HFFc6 (cell line): Measurements from ENCODE around the gene TRAPPC1. TPM values are rescaled to one million over a fixed set of nuclear protein-coding genes. Genes with fewer than 3 reads are reported as not detected.

Experiments used
- DNase-seq: peaks from one replicate; pipeline ENCODE4 v3.0.0-alpha.2; 2018
- H3K27ac Mint-ChIP-seq: 2 replicates; pipeline ENCODE4 v1.8.0; 2020; ENCODE audit warnings: mild to moderate bottlenecking, mixed read lengths
- H3K27me3 Mint-ChIP-seq: 2 replicates; pipeline ENCODE4 v1.8.0; 2021; ENCODE audit warnings: mild to moderate bottlenecking, moderate library complexity, mixed read lengths; ENCODE audit not compliant: insufficient read depth
- H3K36me3 Mint-ChIP-seq: 2 replicates; pipeline ENCODE4 v1.8.0; 2021; ENCODE audit warnings: low read depth, mixed read lengths
- H3K4me1 Mint-ChIP-seq: 2 replicates; pipeline ENCODE4 v1.8.0; 2020; ENCODE audit warnings: low read depth, mixed read lengths
- H3K4me3 Mint-ChIP-seq: 2 replicates; pipeline ENCODE4 v1.8.0; 2020; ENCODE audit warnings: mild to moderate bottlenecking, moderate library complexity, mixed read lengths
- H3K9me3 Mint-ChIP-seq: 2 replicates; pipeline ENCODE4 v1.8.0; 2020; ENCODE audit warnings: mild to moderate bottlenecking, mixed read lengths
- total RNA-seq, 6 experiments: library from RNA; stranded (reverse); fragmentation: NEBNext Ultra II Directional; extraction: Animal tissue kit (Norgen Biotek cat#: 25700); gene quantifications; 2 replicates in 1 of 6; 3 replicates in 5 of 6; pipeline ENCODE4 v1.2.3, GENCODE V29; 2021
- TF ChIP-seq, protein P1 (sequence below): fragments of 200-600 bp; sonication (generic); IDR thresholded peaks from 2 replicates; pipeline ENCODE4 v1.5.0; 2021; ENCODE audit warnings: antibody characterized with exemption, mild to moderate bottlenecking

TRAPPC1 gene
- total RNA-seq, 6 experiments from 2014 or later: 244 to 309 (median 288) TPM

DNA sequence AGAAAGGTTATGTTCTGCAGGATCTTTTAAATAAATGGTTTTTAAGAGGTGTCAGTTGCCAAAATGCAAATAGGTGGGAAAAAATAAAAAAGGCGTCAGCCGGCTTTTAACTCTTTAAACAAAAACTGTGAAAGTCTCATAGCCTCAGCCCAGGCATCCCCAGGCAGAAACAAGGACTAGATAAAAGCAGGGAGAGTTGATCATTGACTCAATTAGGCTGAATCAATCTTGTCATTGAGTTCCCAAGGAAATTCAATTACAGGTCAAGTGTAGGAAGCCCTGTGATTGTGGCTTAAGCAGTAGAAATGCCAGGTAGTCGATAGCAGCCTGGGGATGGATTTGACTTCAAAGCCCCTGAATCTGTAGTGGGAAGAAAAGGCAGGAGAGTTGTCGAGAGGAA lies 39.9 kb upstream of the TRAPPC1 start:
- peaks cover 15% of the 10 kb centered on the region for H3K27me3 Mint-ChIP-seq
- H3K27ac Mint-ChIP-seq: no peak overlapping the region
- TF ChIP-seq, protein P1, sequence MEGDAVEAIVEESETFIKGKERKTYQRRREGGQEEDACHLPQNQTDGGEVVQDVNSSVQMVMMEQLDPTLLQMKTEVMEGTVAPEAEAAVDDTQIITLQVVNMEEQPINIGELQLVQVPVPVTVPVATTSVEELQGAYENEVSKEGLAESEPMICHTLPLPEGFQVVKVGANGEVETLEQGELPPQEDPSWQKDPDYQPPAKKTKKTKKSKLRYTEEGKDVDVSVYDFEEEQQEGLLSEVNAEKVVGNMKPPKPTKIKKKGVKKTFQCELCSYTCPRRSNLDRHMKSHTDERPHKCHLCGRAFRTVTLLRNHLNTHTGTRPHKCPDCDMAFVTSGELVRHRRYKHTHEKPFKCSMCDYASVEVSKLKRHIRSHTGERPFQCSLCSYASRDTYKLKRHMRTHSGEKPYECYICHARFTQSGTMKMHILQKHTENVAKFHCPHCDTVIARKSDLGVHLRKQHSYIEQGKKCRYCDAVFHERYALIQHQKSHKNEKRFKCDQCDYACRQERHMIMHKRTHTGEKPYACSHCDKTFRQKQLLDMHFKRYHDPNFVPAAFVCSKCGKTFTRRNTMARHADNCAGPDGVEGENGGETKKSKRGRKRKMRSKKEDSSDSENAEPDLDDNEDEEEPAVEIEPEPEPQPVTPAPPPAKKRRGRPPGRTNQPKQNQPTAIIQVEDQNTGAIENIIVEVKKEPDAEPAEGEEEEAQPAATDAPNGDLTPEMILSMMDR: no peak
- no peak overlapping the region for H3K4me3 Mint-ChIP-seq
- H3K9me3 Mint-ChIP-seq: peaks cover 17% of the 10 kb centered on the region
- peaks cover 12% of the 10 kb centered on the region for H3K36me3 Mint-ChIP-seq
- no peak for DNase-seq
- H3K4me1 Mint-ChIP-seq: no peaks in the 10 kb centered on the region

GRCh38 chr17:7969433-7969832 lies 37.7 kb upstream of the TRAPPC1 start:
- Mint-ChIP-seq H3K27me3 (peaks cover 11% of the 10 kb centered on the region), H3K36me3 (peaks cover 4% of the 10 kb centered on the region), H3K9me3 (peaks cover 4% of the 10 kb centered on the region), H3K4me3 (no peak overlapping the region), H3K27ac (no peak overlapping the region), H3K4me1 (no peaks in the 10 kb centered on the region)
- no peak for DNase-seq
- TF ChIP-seq, protein P1: no peak

DNA sequence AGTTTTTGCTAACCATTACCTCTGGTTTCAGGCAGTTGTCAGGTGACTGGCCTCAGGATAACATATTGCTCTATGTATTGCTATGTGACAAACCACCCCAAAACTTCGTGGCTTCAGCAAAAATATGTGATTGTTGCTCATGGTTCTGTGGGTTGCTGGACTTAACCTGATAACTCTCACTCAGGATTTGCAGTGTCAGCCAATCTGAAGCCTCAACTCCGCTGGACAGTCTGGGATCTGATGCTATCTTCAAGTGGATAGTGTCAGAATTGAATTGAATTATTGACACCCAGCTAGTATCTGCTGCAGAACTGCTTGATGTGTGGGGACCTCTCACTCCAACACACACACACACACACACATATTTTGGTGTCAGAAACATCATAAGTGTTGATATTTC lies 36.0 kb upstream of the TRAPPC1 start:
- TF ChIP-seq, protein P1: no peak
- no peak overlapping the region for H3K27ac Mint-ChIP-seq
- no peak for DNase-seq
- H3K9me3 Mint-ChIP-seq: no peaks in the 10 kb centered on the region
- no peaks in the 10 kb centered on the region for H3K4me1 Mint-ChIP-seq
- peaks cover 9% of the 10 kb centered on the region for H3K27me3 Mint-ChIP-seq
- H3K36me3 Mint-ChIP-seq: no peaks in the 10 kb centered on the region
- H3K4me3 Mint-ChIP-seq: no peak overlapping the region

DNA sequence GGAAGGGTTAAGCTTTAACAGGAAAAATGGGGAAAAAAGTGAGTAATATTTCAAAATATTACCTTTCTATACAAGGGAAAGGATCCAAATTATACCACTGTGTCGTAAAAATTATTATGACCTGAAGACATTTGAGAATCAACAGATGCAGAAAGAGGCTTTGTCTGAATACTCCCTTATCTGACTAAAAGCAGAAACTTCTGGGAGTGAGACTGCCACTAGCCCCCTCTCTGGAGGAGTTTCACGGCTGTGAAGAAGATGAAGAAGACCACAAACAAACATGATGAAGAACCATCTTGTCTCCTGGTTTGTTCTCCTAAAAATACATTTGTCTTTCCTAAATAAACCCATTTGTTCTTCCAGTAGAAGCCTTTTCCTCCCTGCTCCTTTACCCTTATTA lies 29.7 kb upstream of the TRAPPC1 start:
- Mint-ChIP-seq H3K36me3 (no peaks in the 10 kb centered on the region), H3K9me3 (no peaks in the 10 kb centered on the region), H3K4me1 (no peaks in the 10 kb centered on the region), H3K4me3 (no peak overlapping the region), H3K27me3 (peaks cover 2% of the 10 kb centered on the region; the same call in 1 of the 2 replicates), H3K27ac (no peak overlapping the region)
- TF ChIP-seq, protein P1: no peak
- no peak for DNase-seq

DNA sequence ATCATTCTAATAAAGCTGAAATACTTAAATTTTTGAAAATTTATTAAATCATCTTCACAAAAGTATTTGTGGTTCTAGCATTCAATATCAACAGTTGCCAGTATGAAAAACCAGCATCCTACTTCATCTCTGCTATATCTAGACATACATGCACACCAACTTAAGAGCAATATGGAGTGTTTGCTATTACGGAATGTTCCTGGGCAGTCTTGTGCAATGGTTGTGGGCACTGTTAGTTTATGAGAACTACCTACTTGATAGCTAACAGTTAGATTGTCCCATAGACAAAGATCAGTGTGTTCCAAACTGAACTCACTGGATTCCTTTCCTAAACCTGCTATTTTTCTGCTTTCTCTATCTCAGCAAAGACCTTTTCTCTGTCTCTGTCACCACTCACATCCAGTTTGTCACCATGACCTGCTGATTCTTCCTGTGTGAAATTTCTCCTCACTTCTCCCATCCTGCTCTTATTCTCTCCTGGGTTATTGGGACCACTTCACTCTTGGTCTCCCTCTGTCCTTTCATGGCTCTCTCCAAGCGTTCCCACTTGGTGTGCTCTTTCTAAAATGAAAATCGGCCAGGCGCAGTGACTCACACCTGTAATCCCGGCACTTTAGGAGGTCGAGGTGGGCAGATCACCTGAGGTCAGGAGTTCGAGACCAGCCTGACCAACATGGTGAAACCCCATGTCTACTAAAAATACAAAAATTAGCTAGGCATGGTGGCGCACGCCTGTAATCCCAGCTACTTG lies 27.9 kb upstream of the TRAPPC1 start:
- TF ChIP-seq, protein P1: no peak
- DNase-seq: no peak
- no peak overlapping the region for H3K4me3 Mint-ChIP-seq
- no peaks in the 10 kb centered on the region for H3K36me3 Mint-ChIP-seq
- H3K9me3 Mint-ChIP-seq: no peaks in the 10 kb centered on the region
- peaks cover 2% of the 10 kb centered on the region; the same call in 1 of the 2 replicates for H3K27me3 Mint-ChIP-seq
- no peak overlapping the region for H3K27ac Mint-ChIP-seq
- H3K4me1 Mint-ChIP-seq: no peaks in the 10 kb centered on the region
